ENCODE data around the gene ADM2. TPM values are rescaled to one million over a fixed set of nuclear protein-coding genes. Genes with fewer than 3 reads are reported as not detected.

Gene ADM2
- total RNA-seq, 1 donor from 2014 or later = not detected

GRCh38 chr22:50522806-50523438 lies 41.6 kb downstream of the ADM2 start:
- DNase-seq (ENCODE audit: low spot score in 2 of 2) = no peak
- Histone ChIP-seq H3K4me1 (peaks cover 6 to 16% of the 10 kb centered on the region in 2 donors), H3K4me3 (no peak overlapping the region), H3K36me3 (peaks cover 32 to 53% of the 10 kb centered on the region in 2 donors), H3K27ac (no peak overlapping the region), H3K9me3 (no peaks in the 10 kb centered on the region), H3K27me3 (no peaks in the 10 kb centered on the region)
- TF ChIP-seq CTCF (IDR thresholded peaks at IDR 0.05) = no peak
- intact Hi-C loops (cut with DNase I) = no loop called here

GRCh38 chr22:50523458-50523805 lies 42.1 kb downstream of the ADM2 start:
- peaks cover 6 to 16% of the 10 kb centered on the region in 2 donors for H3K4me1 ChIP-seq
- no peak overlapping the region for H3K27ac ChIP-seq
- intact Hi-C loops (cut with DNase I) = no loop called here
- TF ChIP-seq CTCF (IDR thresholded peaks at IDR 0.05) = no peak
- H3K36me3 ChIP-seq = peaks cover 27 to 48% of the 10 kb centered on the region in 2 donors
- H3K4me3 ChIP-seq = no peak overlapping the region
- no peak for DNase-seq (ENCODE audit: low spot score in 2 of 2)
- no peaks in the 10 kb centered on the region for H3K27me3 ChIP-seq
- no peaks in the 10 kb centered on the region for H3K9me3 ChIP-seq

GRCh38 chr22:50523806-50524675 lies 42.7 kb downstream of the ADM2 start:
- Histone ChIP-seq H3K4me1 (peaks cover 6 to 16% of the 10 kb centered on the region in 2 donors), H3K27ac (no peak overlapping the region), H3K27me3 (no peaks in the 10 kb centered on the region), H3K4me3 (peak overlapping the region; percentile 75 to 79), H3K9me3 (no peaks in the 10 kb centered on the region), H3K36me3 (peaks cover 21 to 42% of the 10 kb centered on the region in 2 donors)
- intact Hi-C loops (cut with DNase I) = no loop called here
- TF ChIP-seq CTCF (IDR thresholded peaks at IDR 0.05) = no peak
- no peak for DNase-seq (ENCODE audit: low spot score in 2 of 2)

- intact Hi-C loops (cut with DNase I) = loop anchor here (1.0 to 5.0 kb wide), 3 partner anchors 16 to 103 kb away; partner anchors contain the start of genes ARSA, CHKB and NCAPH2
These were observed 43.3 kb downstream of the ADM2 start for GRCh38 chr22:50524676-50525103.

More at GRCh38 chr22:50524676-50525103, 43.3 kb downstream of the ADM2 start:
- DNase-seq (ENCODE audit: low spot score in 2 of 2) = no peak
- H3K36me3 ChIP-seq = peaks cover 14 to 35% of the 10 kb centered on the region in 2 donors
- peak overlapping the region; percentile 75 to 79 for H3K4me3 ChIP-seq
- H3K4me1 ChIP-seq = peaks cover 6 to 18% of the 10 kb centered on the region in 2 donors
- no peak for TF ChIP-seq CTCF (IDR thresholded peaks at IDR 0.05)
- no peaks in the 10 kb centered on the region for H3K9me3 ChIP-seq
- H3K27ac ChIP-seq = peak overlapping the region; percentile 85 to 93
- H3K27me3 ChIP-seq = no peaks in the 10 kb centered on the region
